ENCODE measurements around the gene AMH.
A peak's percentile ranks its signal among the peaks of the same experiment; 100 is the strongest.

Gene AMH

DNA sequence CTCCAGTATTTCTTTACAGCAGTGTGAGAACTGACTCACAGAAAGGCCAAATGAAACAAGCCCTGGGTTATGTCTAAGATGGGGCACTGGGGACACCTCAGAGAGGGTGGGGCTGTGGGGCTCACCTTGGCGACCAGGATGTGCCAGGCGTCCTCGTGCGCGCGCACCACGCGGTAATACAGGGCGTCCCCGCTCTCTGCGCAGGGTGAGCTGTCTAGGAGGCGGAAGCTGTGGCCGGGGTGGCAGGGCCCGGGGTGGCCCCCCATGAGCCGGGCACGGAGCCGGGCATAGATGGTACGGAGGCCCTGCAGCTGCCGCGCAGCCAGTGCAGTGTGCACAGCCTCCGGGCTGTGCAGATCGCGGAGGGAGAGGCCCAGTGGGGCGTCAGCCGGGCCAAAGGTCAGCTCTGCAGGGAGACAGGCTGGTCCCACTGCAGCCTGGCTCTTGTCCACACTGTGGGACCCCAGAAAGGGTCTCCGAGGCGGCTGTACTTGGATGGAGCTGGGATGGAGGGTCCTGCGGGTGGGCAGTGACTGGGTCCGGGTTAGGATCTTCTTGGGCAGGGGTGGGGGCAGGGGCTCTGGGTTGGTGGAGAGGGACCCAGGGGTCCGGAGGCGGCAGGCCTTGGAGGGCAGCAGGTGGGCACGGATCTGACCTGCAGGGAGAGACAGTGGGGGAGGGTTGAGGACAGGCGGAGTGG lies 29.5 kb downstream of the AMH start:
- TF ChIP-seq, protein P1, sequence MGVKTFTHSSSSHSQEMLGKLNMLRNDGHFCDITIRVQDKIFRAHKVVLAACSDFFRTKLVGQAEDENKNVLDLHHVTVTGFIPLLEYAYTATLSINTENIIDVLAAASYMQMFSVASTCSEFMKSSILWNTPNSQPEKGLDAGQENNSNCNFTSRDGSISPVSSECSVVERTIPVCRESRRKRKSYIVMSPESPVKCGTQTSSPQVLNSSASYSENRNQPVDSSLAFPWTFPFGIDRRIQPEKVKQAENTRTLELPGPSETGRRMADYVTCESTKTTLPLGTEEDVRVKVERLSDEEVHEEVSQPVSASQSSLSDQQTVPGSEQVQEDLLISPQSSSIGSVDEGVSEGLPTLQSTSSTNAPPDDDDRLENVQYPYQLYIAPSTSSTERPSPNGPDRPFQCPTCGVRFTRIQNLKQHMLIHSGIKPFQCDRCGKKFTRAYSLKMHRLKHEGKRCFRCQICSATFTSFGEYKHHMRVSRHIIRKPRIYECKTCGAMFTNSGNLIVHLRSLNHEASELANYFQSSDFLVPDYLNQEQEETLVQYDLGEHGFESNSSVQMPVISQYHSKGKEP (tag by site-specific recombination; IDR thresholded peaks at IDR 0.05) = no peak
- peak; percentile 26; the same call in 1 of the 2 replicates for TF ChIP-seq GLIS2 (tag by site-specific recombination; IDR thresholded peaks at IDR 0.05)
- TF ChIP-seq, protein P2, sequence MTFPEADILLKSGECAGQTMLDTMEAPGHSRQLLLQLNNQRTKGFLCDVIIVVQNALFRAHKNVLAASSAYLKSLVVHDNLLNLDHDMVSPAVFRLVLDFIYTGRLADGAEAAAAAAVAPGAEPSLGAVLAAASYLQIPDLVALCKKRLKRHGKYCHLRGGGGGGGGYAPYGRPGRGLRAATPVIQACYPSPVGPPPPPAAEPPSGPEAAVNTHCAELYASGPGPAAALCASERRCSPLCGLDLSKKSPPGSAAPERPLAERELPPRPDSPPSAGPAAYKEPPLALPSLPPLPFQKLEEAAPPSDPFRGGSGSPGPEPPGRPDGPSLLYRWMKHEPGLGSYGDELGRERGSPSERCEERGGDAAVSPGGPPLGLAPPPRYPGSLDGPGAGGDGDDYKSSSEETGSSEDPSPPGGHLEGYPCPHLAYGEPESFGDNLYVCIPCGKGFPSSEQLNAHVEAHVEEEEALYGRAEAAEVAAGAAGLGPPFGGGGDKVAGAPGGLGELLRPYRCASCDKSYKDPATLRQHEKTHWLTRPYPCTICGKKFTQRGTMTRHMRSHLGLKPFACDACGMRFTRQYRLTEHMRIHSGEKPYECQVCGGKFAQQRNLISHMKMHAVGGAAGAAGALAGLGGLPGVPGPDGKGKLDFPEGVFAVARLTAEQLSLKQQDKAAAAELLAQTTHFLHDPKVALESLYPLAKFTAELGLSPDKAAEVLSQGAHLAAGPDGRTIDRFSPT (tag by site-specific recombination; IDR thresholded peaks at IDR 0.05) = peak; percentile 79
- Histone ChIP-seq H3K4me3 (ENCODE audit: low read depth, low read length) (no peak overlapping the region), H3K4me1 (ENCODE audit: control insufficient read depth, insufficient read depth, low read length) (no peaks in the 10 kb centered on the region), H3K36me3 (ENCODE audit: control insufficient read depth in 2 of 2, insufficient read depth in 1 of 2, low read length in 2 of 2) (peaks cover 0 to 9% of the 10 kb centered on the region in 2 experiments; a peak in 1 of 3 replicates), H3K9me3 (ENCODE audit: control insufficient read depth, insufficient read depth, low read depth, low read length) (no peaks in the 10 kb centered on the region), H3K27ac (ENCODE audit: extremely low read depth, low read depth, low read length) (no peak overlapping the region)
- POLR2A ChIA-PET = no interaction called here
- CTCF ChIA-PET = no interaction called here

DNA sequence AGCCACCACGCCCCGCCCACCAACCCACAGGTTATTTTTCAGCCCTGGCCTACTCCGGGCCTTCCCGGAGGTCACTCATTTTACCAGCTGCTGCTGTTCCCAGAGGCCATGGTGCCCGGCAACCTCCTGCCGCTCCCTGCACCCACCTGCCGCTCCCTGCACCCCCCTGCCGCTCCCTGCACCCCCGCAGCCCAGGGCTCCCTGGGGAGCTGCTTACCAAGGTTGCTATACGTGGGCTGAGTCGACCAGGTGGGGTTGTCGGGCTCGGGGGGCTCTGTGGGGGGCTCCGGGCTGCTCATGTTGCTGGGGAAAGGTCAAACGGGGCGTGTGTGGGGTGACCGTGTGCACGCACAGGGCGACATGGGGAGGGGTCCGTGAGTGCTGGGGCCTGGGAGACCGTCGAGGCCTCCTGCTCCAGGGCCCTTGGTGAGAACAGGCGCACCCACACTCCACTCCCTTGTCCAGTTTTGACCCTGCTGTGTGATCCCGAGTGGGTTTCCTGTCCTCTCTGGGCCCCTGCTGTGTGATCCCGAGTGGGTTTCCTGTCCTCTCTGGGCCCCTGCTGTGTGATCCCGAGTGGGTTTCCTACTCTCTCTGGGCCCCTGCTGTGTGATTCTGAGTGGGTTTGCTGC lies 31.6 kb downstream of the AMH start:
- H3K4me1 ChIP-seq (ENCODE audit: control insufficient read depth, insufficient read depth, low read length) = no peaks in the 10 kb centered on the region
- ChIA-PET CTCF (no interaction called here), POLR2A (no interaction called here)
- H3K4me3 ChIP-seq (ENCODE audit: low read depth, low read length) = no peak overlapping the region
- H3K36me3 ChIP-seq (ENCODE audit: control insufficient read depth in 2 of 2, insufficient read depth in 1 of 2, low read length in 2 of 2) = no peaks in the 10 kb centered on the region
- no peak overlapping the region for H3K27ac ChIP-seq (ENCODE audit: extremely low read depth, low read depth, low read length)
- H3K9me3 ChIP-seq (ENCODE audit: control insufficient read depth, insufficient read depth, low read depth, low read length) = no peaks in the 10 kb centered on the region
- TF ChIP-seq SCRT1 (tag by site-specific recombination; IDR thresholded peaks at IDR 0.05; ENCODE audit: borderline replicate concordance) (peak; percentile 93), ZNF768 (tag by site-specific recombination; IDR thresholded peaks at IDR 0.05) (peak; percentile 59; the same call in 1 of the 2 replicates), ZNF266 (tag by site-specific recombination; IDR thresholded peaks at IDR 0.05; ENCODE audit: low read depth) (no peak), ZNF624 (tag by site-specific recombination; IDR thresholded peaks at IDR 0.05) (no peak), SCRT2 (tag by site-specific recombination; IDR thresholded peaks at IDR 0.05) (peak; percentile 95), ZNF660 (tag by site-specific recombination; IDR thresholded peaks at IDR 0.05) (no peak), ZNF433 (tag by site-specific recombination; IDR thresholded peaks at IDR 0.05; ENCODE audit: low read depth) (no peak), ZIC2 (tag by site-specific recombination; IDR thresholded peaks at IDR 0.05) (peak; percentile 56; the same call in 1 of the 2 replicates), IKZF3 (tag by site-specific recombination; IDR thresholded peaks at IDR 0.05) (no peak)
- TF ChIP-seq, protein P3, sequence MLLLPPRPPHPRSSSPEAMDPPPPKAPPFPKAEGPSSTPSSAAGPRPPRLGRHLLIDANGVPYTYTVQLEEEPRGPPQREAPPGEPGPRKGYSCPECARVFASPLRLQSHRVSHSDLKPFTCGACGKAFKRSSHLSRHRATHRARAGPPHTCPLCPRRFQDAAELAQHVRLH (tag by site-specific recombination; IDR thresholded peaks at IDR 0.05) = no peak
- TF ChIP-seq, protein P4, sequence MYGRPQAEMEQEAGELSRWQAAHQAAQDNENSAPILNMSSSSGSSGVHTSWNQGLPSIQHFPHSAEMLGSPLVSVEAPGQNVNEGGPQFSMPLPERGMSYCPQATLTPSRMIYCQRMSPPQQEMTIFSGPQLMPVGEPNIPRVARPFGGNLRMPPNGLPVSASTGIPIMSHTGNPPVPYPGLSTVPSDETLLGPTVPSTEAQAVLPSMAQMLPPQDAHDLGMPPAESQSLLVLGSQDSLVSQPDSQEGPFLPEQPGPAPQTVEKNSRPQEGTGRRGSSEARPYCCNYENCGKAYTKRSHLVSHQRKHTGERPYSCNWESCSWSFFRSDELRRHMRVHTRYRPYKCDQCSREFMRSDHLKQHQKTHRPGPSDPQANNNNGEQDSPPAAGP (tag by site-specific recombination; IDR thresholded peaks at IDR 0.05) = 0 out of 2 replicates have a peak, but pooled peaks have one; percentile 25
- TF ChIP-seq, protein P5, sequence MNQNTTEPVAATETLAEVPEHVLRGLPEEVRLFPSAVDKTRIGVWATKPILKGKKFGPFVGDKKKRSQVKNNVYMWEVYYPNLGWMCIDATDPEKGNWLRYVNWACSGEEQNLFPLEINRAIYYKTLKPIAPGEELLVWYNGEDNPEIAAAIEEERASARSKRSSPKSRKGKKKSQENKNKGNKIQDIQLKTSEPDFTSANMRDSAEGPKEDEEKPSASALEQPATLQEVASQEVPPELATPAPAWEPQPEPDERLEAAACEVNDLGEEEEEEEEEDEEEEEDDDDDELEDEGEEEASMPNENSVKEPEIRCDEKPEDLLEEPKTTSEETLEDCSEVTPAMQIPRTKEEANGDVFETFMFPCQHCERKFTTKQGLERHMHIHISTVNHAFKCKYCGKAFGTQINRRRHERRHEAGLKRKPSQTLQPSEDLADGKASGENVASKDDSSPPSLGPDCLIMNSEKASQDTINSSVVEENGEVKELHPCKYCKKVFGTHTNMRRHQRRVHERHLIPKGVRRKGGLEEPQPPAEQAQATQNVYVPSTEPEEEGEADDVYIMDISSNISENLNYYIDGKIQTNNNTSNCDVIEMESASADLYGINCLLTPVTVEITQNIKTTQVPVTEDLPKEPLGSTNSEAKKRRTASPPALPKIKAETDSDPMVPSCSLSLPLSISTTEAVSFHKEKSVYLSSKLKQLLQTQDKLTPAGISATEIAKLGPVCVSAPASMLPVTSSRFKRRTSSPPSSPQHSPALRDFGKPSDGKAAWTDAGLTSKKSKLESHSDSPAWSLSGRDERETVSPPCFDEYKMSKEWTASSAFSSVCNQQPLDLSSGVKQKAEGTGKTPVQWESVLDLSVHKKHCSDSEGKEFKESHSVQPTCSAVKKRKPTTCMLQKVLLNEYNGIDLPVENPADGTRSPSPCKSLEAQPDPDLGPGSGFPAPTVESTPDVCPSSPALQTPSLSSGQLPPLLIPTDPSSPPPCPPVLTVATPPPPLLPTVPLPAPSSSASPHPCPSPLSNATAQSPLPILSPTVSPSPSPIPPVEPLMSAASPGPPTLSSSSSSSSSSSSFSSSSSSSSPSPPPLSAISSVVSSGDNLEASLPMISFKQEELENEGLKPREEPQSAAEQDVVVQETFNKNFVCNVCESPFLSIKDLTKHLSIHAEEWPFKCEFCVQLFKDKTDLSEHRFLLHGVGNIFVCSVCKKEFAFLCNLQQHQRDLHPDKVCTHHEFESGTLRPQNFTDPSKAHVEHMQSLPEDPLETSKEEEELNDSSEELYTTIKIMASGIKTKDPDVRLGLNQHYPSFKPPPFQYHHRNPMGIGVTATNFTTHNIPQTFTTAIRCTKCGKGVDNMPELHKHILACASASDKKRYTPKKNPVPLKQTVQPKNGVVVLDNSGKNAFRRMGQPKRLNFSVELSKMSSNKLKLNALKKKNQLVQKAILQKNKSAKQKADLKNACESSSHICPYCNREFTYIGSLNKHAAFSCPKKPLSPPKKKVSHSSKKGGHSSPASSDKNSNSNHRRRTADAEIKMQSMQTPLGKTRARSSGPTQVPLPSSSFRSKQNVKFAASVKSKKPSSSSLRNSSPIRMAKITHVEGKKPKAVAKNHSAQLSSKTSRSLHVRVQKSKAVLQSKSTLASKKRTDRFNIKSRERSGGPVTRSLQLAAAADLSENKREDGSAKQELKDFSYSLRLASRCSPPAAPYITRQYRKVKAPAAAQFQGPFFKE (tag by site-specific recombination; IDR thresholded peaks at IDR 0.05; ENCODE audit: borderline replicate concordance) = no peak
- TF ChIP-seq, protein P2 (tag by site-specific recombination; IDR thresholded peaks at IDR 0.05) = peak; percentile 29; the same call in 1 of the 2 replicates
- TF ChIP-seq, protein P6, sequence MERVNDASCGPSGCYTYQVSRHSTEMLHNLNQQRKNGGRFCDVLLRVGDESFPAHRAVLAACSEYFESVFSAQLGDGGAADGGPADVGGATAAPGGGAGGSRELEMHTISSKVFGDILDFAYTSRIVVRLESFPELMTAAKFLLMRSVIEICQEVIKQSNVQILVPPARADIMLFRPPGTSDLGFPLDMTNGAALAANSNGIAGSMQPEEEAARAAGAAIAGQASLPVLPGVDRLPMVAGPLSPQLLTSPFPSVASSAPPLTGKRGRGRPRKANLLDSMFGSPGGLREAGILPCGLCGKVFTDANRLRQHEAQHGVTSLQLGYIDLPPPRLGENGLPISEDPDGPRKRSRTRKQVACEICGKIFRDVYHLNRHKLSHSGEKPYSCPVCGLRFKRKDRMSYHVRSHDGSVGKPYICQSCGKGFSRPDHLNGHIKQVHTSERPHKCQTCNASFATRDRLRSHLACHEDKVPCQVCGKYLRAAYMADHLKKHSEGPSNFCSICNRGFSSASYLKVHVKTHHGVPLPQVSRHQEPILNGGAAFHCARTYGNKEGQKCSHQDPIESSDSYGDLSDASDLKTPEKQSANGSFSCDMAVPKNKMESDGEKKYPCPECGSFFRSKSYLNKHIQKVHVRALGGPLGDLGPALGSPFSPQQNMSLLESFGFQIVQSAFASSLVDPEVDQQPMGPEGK (tag by site-specific recombination; IDR thresholded peaks at IDR 0.05) = no peak

Data from HEK293 (cell line).